Panc1 (cell line): ENCODE measurements around the gene LIPC. TPM values are rescaled to one million over a fixed set of nuclear protein-coding genes. Genes with fewer than 3 reads are reported as not detected.

Experiments used
- ATAC-seq: fragments of 200-7000 bp; cut with Tn5 transposase; 2 replicates; pipeline ENCODE4 v1.9.1; 2020; ENCODE audit warnings: mild to moderate bottlenecking, moderate library complexity
- BruUV-seq: library from RNA; stranded (reverse); fragments of 400-500 nt; replicated peaks from 2 replicates; lab custom pipeline; 2021; lab: Mats Ljungman, UMichigan
- CTCF ChIA-PET: fragments of 300-600 bp; sonication (Branson Sonifier 250); formaldehyde crosslinking; loops from one replicate; lab custom pipeline; 2022; ENCODE audit warnings: antibody characterized with exemption; lab: Charles Lee
- POLR2A ChIA-PET: fragments of 300-600 bp; sonication (Branson Sonifier 250); formaldehyde crosslinking; loops from one replicate; lab custom pipeline; 2022; ENCODE audit warnings: antibody characterized with exemption; lab: Charles Lee
- DNase-seq: peaks from one replicate; pipeline ENCODE4 v3.0.0-alpha.2; 2010; ENCODE audit warnings: low read depth, low spot score
- H3K27ac ChIP-seq: 2 replicates; pipeline ENCODE4 v1.5.1; 2011; ENCODE audit warnings: mild to moderate bottlenecking, low read length, inconsistent platforms
- H3K27me3 ChIP-seq: fragments of 200-500 bp; sonication (Bioruptor generic); 2 replicates; pipeline ENCODE4 v1.6.0; 2014; ENCODE audit warnings: low read length, inconsistent platforms; ENCODE audit not compliant: control insufficient read depth, insufficient read depth
- H3K36me3 ChIP-seq: fragments of 200-500 bp; sonication (Bioruptor generic); 2 replicates; pipeline ENCODE4 v1.5.1; 2014; ENCODE audit warnings: inconsistent platforms, mild to moderate bottlenecking, low read length, moderate library complexity; ENCODE audit not compliant: control insufficient read depth, insufficient read depth
- H3K4me1 ChIP-seq: 2 replicates; pipeline ENCODE4 v1.5.1; 2011; ENCODE audit warnings: inconsistent platforms, mild to moderate bottlenecking, low read length, moderate library complexity; ENCODE audit not compliant: control insufficient read depth, insufficient read depth
- H3K4me3 ChIP-seq, 2 experiments: 2 replicates each; pipeline ENCODE4 v1.5.1; 2011 to 2012; ENCODE audit warnings: low read depth in 2 of 2, low read length in 2 of 2, mild to moderate bottlenecking in 2 of 2, inconsistent platforms in 1 of 2, moderate library complexity in 1 of 2
- H3K9me3 ChIP-seq: fragments of 200-500 bp; sonication (Bioruptor generic); 2 replicates; pipeline ENCODE4 v1.5.1; 2014; ENCODE audit warnings: low read depth, mild to moderate bottlenecking, inconsistent platforms, low read length, moderate library complexity; ENCODE audit not compliant: control insufficient read depth, insufficient read depth
- CTCF ChIP-seq: fragments of 450-650 bp; IDR thresholded peaks from 2 replicates; pipeline ENCODE4 v1.5.1; 2017; ENCODE audit warnings: mild to moderate bottlenecking
- POLR2AphosphoS5 ChIP-seq: IDR thresholded peaks from 2 replicates; pipeline ENCODE4 v1.6.1; 2012; ENCODE audit warnings: mild to moderate bottlenecking, low read depth, low read length, moderate library complexity
- REST ChIP-seq, 2 experiments: IDR thresholded peaks; 2 replicates each; pipeline ENCODE4 v1.6.1; 2011 to 2012; ENCODE audit warnings: low read depth in 2 of 2, control low read depth in 1 of 2, low read length in 1 of 2, mild to moderate bottlenecking in 1 of 2, moderate library complexity in 1 of 2; ENCODE audit not compliant: insufficient read depth in 1 of 2
- SIN3A ChIP-seq: IDR thresholded peaks from 2 replicates; pipeline ENCODE4 v1.6.1; 2012; ENCODE audit warnings: low read depth, mild to moderate bottlenecking, low read length, moderate library complexity, borderline replicate concordance; ENCODE audit not compliant: insufficient read depth
- TCF7L2 ChIP-seq: IDR thresholded peaks from 2 replicates; pipeline ENCODE4 v1.6.1; 2011; ENCODE audit warnings: mild to moderate bottlenecking, low read depth, low read length, inconsistent platforms
- in situ Hi-C: cut with HindIII; loops from 2 replicates; pipeline ENCODE4 v1.10.0; 2016; ENCODE audit warnings: low sequenced_read_pairs, low pct_unique_long_range_greater_than_20kb
- intact Hi-C: fragments of 100-400 bp; cut with micrococcal nuclease; formaldehyde crosslinking; loops from one replicate; pipeline ENCODE4 v1.10.0; 2022; ENCODE audit not compliant: unreplicated experiment
- total RNA-seq: library from RNA; stranded (reverse); gene quantifications from one replicate; pipeline ENCODE4 v1.2.1, GENCODE V29; 2021; ENCODE audit not compliant: unreplicated experiment

The LIPC gene
- total RNA-seq, 1 experiment from 2014 or later: not detected

GRCh38 chr15:58409861-58410260 is 21.9 kb upstream of the LIPC start:
- in situ Hi-C loops: no loop called here
- H3K4me3 ChIP-seq: no peak overlapping the region
- CTCF ChIA-PET: interaction anchor here (1.0 kb wide), 1 partner anchor 340 kb away, joined by 6 read pairs; no protein-coding TSS in a partner anchor

GRCh38 chr15:58410353-58410752 is 21.4 kb upstream of the LIPC start:
- Histone ChIP-seq H3K9me3 (no peaks in the 10 kb centered on the region), H3K4me3 (no peak overlapping the region), H3K27me3 (no peaks in the 10 kb centered on the region), H3K36me3 (no peaks in the 10 kb centered on the region), H3K4me1 (no peaks in the 10 kb centered on the region), H3K27ac (no peak overlapping the region)
- ATAC-seq: no peak
- no peak for TF ChIP-seq REST (IDR thresholded peaks at IDR 0.05; ENCODE audit: insufficient read depth in 1 of 2, low read depth in 2 of 2, low read length in 1 of 2)
- no peak for TF ChIP-seq CTCF
- in situ Hi-C loops: no loop called here
- intact Hi-C loops: no loop called here
- ChIA-PET POLR2A (no interaction called here), CTCF (interaction anchor here (1.0 kb wide), 1 partner anchor 340 kb away, joined by 6 read pairs; no protein-coding TSS in a partner anchor)
- DNase-seq: no peak
- BruUV-seq: no TSS peak

More at GRCh38 chr15:58409861-58410260, 21.9 kb upstream of the LIPC start:
- H3K4me1 ChIP-seq: no peaks in the 10 kb centered on the region
- no peaks in the 10 kb centered on the region for H3K36me3 ChIP-seq
- TF ChIP-seq CTCF: no peak
- no peak for TF ChIP-seq POLR2AphosphoS5
- TF ChIP-seq REST (IDR thresholded peaks at IDR 0.05; ENCODE audit: insufficient read depth in 1 of 2, low read depth in 2 of 2, low read length in 1 of 2): no peak
- TF ChIP-seq TCF7L2: no peak
- TF ChIP-seq SIN3A: no peak
- no peaks in the 10 kb centered on the region for H3K9me3 ChIP-seq
- no peaks in the 10 kb centered on the region for H3K27me3 ChIP-seq
- intact Hi-C loops: no loop called here
- no TSS peak for BruUV-seq
- POLR2A ChIA-PET: no interaction called here
- no peak for DNase-seq
- H3K27ac ChIP-seq: no peak overlapping the region
- no peak for ATAC-seq
